Suprapubic skin (tissue), 4 donors: Measurements from ENCODE around the gene TDP2. TPM values are rescaled to one million over a fixed set of nuclear protein-coding genes. Genes with fewer than 3 reads are reported as not detected.

Experiments
- DNase-seq, 2 donors: peaks; one replicate each; pipeline ENCODE4 v3.0.0-alpha.2; 2019; ENCODE audit warnings: low spot score in 2 of 2
- H3K27ac ChIP-seq: fragments of 200-600 bp; sonication (generic); one replicate; pipeline ENCODE4 v1.5.1; 2019
- H3K27me3 ChIP-seq: fragments of 200-600 bp; sonication (generic); one replicate; pipeline ENCODE4 v1.5.1; 2019
- H3K36me3 ChIP-seq: fragments of 200-600 bp; sonication (generic); one replicate; pipeline ENCODE4 v1.5.1; 2019
- H3K4me1 ChIP-seq: fragments of 200-600 bp; sonication (generic); one replicate; pipeline ENCODE4 v1.5.1; 2019
- H3K4me3 ChIP-seq: fragments of 200-600 bp; sonication (generic); one replicate; pipeline ENCODE4 v1.5.1; 2019; ENCODE audit warnings: mild to moderate bottlenecking
- H3K9me3 ChIP-seq: fragments of 200-600 bp; sonication (generic); one replicate; pipeline ENCODE4 v1.5.1; 2019
- EP300 ChIP-seq: sonication (generic); formaldehyde crosslinking; IDR thresholded peaks from one replicate; pipeline ENCODE4 v1.6.1; 2017; ENCODE audit warnings: antibody characterized with exemption
- POLR2A ChIP-seq, 2 donors: fragments of 450-650 bp; IDR thresholded peaks; one replicate each; pipeline ENCODE4 v1.6.1; 2017; ENCODE audit warnings: antibody characterized with exemption in 2 of 2, mild to moderate bottlenecking in 2 of 2, moderate library complexity in 2 of 2
- POLR2AphosphoS5 ChIP-seq, 3 donors: sonication (generic); formaldehyde crosslinking; IDR thresholded peaks; one replicate each; pipeline ENCODE4 v1.6.1; 2017; ENCODE audit warnings: antibody characterized with exemption in 3 of 3
- WGBS: methylation state at CpG from one replicate; pipeline ENCODE4 v1.1.5; 2018; 5-methylcytosine and 5-hydroxymethylcytosine counted together
- total RNA-seq, 4 donors: library from RNA; depleted of rRNA; stranded (reverse); fragments of >200 nt; gene quantifications; one replicate each; pipeline ENCODE4 v1.1.0, GENCODE V29; 2016
- TF ChIP-seq, protein P1 (sequence below), 2 donors: fragments of 200-600 bp in 1 of 2; fragments of 450-650 bp in 1 of 2; sonication (generic) in 1 of 2; IDR thresholded peaks; one replicate each; pipeline ENCODE4 v1.5.1; 2016 to 2019; ENCODE audit warnings: antibody characterized with exemption in 2 of 2, mild to moderate bottlenecking in 1 of 2, moderate library complexity in 1 of 2

The TDP2 gene
- total RNA-seq, 4 donors from 2014 or later, result 15.3 to 26.2 (median 23.8) TPM

DNA sequence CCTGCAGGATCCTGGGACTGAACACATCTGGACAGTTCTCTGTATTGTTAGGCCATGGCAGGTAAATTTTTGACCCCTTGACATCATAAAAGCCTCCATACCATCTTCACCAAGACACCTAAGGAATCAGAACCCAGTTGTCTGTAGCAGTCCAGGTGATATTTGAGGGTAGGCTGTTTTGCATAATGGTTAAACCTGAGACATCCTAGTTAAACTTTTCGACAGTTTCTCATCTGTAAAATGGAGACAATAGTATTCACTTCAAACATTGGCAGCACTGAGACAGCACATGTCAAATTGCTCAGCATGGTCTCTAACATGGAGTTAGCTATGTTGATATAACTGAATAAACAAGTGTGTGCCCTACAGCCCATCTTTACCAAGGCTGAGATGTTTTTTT lies 27.5 kb upstream of the TDP2 start:
- H3K9me3 ChIP-seq, result no peaks in the 10 kb centered on the region
- 95% methylated on average over 1 of the region's 1 CpG for WGBS
- H3K27ac ChIP-seq, result no peak overlapping the region
- no peaks in the 10 kb centered on the region for H3K27me3 ChIP-seq
- no peak for DNase-seq
- peaks cover 6% of the 10 kb centered on the region for H3K4me1 ChIP-seq
- H3K4me3 ChIP-seq, result no peak overlapping the region
- no peak for TF ChIP-seq POLR2A (IDR thresholded peaks at IDR 0.05)
- TF ChIP-seq POLR2AphosphoS5 (IDR thresholded peaks at IDR 0.05), result no peak
- no peak for TF ChIP-seq EP300
- TF ChIP-seq, protein P1, sequence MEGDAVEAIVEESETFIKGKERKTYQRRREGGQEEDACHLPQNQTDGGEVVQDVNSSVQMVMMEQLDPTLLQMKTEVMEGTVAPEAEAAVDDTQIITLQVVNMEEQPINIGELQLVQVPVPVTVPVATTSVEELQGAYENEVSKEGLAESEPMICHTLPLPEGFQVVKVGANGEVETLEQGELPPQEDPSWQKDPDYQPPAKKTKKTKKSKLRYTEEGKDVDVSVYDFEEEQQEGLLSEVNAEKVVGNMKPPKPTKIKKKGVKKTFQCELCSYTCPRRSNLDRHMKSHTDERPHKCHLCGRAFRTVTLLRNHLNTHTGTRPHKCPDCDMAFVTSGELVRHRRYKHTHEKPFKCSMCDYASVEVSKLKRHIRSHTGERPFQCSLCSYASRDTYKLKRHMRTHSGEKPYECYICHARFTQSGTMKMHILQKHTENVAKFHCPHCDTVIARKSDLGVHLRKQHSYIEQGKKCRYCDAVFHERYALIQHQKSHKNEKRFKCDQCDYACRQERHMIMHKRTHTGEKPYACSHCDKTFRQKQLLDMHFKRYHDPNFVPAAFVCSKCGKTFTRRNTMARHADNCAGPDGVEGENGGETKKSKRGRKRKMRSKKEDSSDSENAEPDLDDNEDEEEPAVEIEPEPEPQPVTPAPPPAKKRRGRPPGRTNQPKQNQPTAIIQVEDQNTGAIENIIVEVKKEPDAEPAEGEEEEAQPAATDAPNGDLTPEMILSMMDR (IDR thresholded peaks at IDR 0.05), result no peak
- H3K36me3 ChIP-seq, result no peaks in the 10 kb centered on the region

DNA sequence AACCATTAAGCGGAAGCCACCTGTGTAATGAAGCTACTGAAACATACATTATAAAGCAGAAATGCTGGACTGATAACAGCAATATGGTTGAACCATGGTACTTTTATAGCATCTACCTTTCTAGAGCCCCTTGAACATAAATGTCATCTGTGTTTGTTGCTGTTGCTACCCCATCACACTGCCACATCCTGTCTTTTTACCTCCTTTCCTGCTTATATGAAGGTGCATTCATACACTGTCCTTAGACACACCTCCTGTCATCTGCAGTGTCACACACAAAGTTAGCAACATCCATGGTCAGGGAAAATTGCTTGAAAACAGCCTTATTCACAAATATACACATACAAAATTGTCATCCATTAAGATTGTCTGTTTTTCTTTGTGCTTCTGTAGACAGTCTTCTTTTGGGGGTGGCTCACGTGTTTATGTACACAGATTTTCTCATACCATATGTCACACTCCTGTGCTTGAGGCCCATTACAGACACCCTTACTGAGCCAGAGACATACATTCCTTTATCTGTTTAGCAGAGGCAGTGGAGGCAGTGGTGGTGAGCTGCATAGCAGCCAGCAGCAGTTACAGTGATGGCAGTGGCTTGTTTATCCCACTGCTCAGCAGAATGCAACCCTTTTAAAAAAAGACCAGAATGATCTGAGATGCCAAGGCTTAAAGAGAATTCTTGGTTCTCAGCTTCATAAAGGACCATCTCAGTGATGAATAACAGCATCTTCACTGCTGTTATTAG lies 26.3 kb upstream of the TDP2 start:
- no peaks in the 10 kb centered on the region for H3K9me3 ChIP-seq
- 86% methylated on average over 2 of the region's 2 CpGs for WGBS
- no peak overlapping the region for H3K27ac ChIP-seq

DNA sequence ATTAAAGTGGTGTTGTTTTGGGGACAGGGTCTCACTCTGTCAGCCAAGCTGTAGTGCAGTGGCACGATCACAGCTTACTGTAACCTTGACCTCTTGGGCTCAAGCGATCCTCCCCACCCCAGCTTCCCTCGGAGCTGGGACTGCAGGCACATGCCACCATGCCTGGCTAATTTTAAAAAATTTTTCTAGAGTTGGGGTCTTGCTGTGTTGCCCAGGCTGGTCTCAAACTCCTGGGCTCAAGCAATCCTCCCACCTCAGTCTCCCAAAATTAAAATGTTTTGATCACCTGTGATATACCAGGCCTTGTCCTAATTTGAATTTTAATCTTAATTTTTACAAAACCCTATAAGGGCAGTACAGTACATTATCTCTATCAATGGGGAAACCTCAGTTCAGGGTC lies 25.7 kb upstream of the TDP2 start:
- 85% methylated on average over 3 of the region's 3 CpGs for WGBS
- Histone ChIP-seq H3K36me3 (no peaks in the 10 kb centered on the region), H3K4me1 (peaks cover 6% of the 10 kb centered on the region), H3K27me3 (no peaks in the 10 kb centered on the region), H3K9me3 (no peaks in the 10 kb centered on the region), H3K27ac (no peak overlapping the region), H3K4me3 (no peak overlapping the region)
- TF ChIP-seq POLR2A (IDR thresholded peaks at IDR 0.05) (no peak), POLR2AphosphoS5 (IDR thresholded peaks at IDR 0.05) (no peak), EP300 (no peak)
- TF ChIP-seq, protein P1 (IDR thresholded peaks at IDR 0.05), result no peak
- no peak for DNase-seq

More for the DNA sequence above, 26.3 kb upstream of the TDP2 start:
- no peak for DNase-seq
- Histone ChIP-seq H3K27me3 (no peaks in the 10 kb centered on the region), H3K36me3 (no peaks in the 10 kb centered on the region), H3K4me1 (peaks cover 6% of the 10 kb centered on the region), H3K4me3 (no peak overlapping the region)
- TF ChIP-seq POLR2A (IDR thresholded peaks at IDR 0.05) (no peak), EP300 (no peak), POLR2AphosphoS5 (IDR thresholded peaks at IDR 0.05) (no peak)
- TF ChIP-seq, protein P1 (IDR thresholded peaks at IDR 0.05), result no peak

DNA sequence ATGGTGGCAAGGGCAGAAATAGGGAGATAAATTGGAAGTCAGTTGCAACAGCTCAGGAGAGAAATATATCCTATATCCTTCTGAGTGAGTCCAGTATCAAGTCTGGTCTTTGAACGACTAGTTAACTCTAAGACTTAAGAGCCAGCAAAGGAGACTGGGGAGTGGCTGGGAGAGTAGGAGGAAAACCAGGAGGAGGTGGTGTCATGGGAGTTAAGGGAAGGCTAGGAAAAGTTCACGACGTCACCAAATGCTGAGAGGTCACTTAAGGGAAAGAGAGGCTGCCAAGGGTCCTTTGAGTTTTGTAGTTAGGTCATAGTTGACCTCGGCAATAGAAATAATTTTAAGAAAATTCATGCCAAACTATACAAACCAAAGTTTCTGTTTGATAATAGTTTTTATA lies 25.3 kb upstream of the TDP2 start:
- H3K9me3 ChIP-seq, result no peaks in the 10 kb centered on the region
- peaks cover 6% of the 10 kb centered on the region for H3K4me1 ChIP-seq
- no peaks in the 10 kb centered on the region for H3K36me3 ChIP-seq
- WGBS, result 68% methylated on average over 4 of the region's 4 CpGs
- H3K27me3 ChIP-seq, result no peaks in the 10 kb centered on the region
- H3K4me3 ChIP-seq, result no peak overlapping the region
- no peak for DNase-seq
- no peak for TF ChIP-seq POLR2AphosphoS5 (IDR thresholded peaks at IDR 0.05)
- H3K27ac ChIP-seq, result no peak overlapping the region

DNA sequence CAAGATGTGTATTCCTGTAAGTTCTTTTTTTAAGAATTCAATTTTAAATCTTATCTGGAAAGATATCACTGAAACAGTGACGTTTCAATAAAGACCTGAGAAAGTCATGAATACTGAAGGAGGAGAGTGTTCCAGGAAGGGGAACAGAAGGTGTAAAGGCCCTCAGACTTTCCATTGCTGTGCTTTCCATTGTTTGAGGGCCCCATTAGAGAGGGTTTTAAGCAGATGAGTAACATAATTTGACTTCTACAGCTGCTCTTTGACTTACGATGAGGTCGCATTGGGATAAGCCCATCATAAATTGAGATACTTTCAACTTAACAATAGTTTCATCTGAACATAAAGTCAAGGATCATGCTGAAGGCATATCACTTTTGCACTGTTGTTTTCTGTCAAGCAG lies 24.9 kb upstream of the TDP2 start:
- TF ChIP-seq POLR2A (IDR thresholded peaks at IDR 0.05) (no peak), EP300 (no peak), POLR2AphosphoS5 (IDR thresholded peaks at IDR 0.05) (no peak)
- TF ChIP-seq, protein P1 (IDR thresholded peaks at IDR 0.05), result no peak
- Histone ChIP-seq H3K4me3 (no peak overlapping the region), H3K27me3 (no peaks in the 10 kb centered on the region), H3K27ac (no peak overlapping the region), H3K36me3 (no peaks in the 10 kb centered on the region), H3K9me3 (no peaks in the 10 kb centered on the region), H3K4me1 (peaks cover 6% of the 10 kb centered on the region)
- WGBS, result 96% methylated on average over 3 of the region's 3 CpGs
- DNase-seq, result no peak

DNA sequence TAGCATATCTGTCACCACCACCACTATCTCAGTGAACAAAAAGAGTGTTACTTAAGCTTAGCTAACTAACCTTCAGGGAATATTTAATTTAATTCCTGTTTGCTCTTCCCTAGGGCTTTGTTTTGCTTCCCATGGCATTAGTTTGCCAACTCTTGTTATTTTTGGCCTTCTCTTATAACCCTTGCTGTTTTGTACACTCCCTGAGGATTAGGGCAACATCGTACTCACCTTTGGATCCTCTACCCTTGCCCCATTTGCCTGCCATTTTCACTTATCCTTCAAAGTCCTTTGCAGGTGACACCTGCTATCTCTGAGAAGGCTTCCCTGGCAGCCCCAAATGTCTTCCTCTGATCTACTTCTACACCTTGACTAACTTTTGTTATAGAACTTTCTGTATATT lies 23.9 kb upstream of the TDP2 start:
- Histone ChIP-seq H3K36me3 (no peaks in the 10 kb centered on the region), H3K27ac (no peak overlapping the region), H3K27me3 (no peaks in the 10 kb centered on the region), H3K4me3 (no peak overlapping the region), H3K4me1 (peaks cover 6% of the 10 kb centered on the region), H3K9me3 (no peaks in the 10 kb centered on the region)
- DNase-seq, result no peak
- TF ChIP-seq, protein P1 (IDR thresholded peaks at IDR 0.05), result no peak
- TF ChIP-seq POLR2AphosphoS5 (IDR thresholded peaks at IDR 0.05) (no peak), POLR2A (IDR thresholded peaks at IDR 0.05) (no peak), EP300 (no peak)
- WGBS, result 63% methylated on average over 1 of the region's 1 CpG
